Measurements from ENCODE around the gene MYOF.
"Not testable (repeated sequence)": the region's sequence is repeated elsewhere in the genome, so short reads cannot be mapped to it uniquely, and the experiment has no call there.

The MYOF gene

GRCh38 chr10:93290661-93291354, 191.3 kb downstream of the MYOF start:
- peak overlapping the region; percentile 35 for H2BK5ac ChIP-seq (ENCODE audit: low read depth, low read length, poor library complexity)
- peak overlapping the region; percentile 32 for H2AFZ ChIP-seq (ENCODE audit: insufficient read depth, low read length, poor library complexity)
- H3K79me2 ChIP-seq (ENCODE audit: control insufficient read depth, insufficient read depth, low read length, poor library complexity), result no peaks in the 10 kb centered on the region
- no peaks in the 10 kb centered on the region for H3K9me3 ChIP-seq (ENCODE audit: insufficient read depth, low read depth, low read length)
- no peak overlapping the region for H3K4me2 ChIP-seq (ENCODE audit: low read length)
- peak overlapping the region; percentile 29 for H3K14ac ChIP-seq (ENCODE audit: low read length)
- H3K18ac ChIP-seq (ENCODE audit: low read length), result no peak overlapping the region
- peaks cover 25% of the 10 kb centered on the region for H3K79me1 ChIP-seq (ENCODE audit: low read length)
- H2BK120ac ChIP-seq (ENCODE audit: insufficient read depth, low read length, poor library complexity), result peak overlapping the region; percentile 75
- H3K9ac ChIP-seq (ENCODE audit: low read length), result no peak overlapping the region
- H2BK12ac ChIP-seq (ENCODE audit: low read length), result peak overlapping the region; percentile 45
- H3K4ac ChIP-seq (ENCODE audit: low read depth, low read length), result no peak overlapping the region
- H3K4me3 ChIP-seq (ENCODE audit: low read depth, low read length), result no peak overlapping the region
- H3K27me3 ChIP-seq (ENCODE audit: insufficient read depth, low read length), result no peaks in the 10 kb centered on the region
- H3K23ac ChIP-seq (ENCODE audit: low read length), result no peak overlapping the region
- no peak overlapping the region for H4K12ac ChIP-seq (ENCODE audit: low read depth, low read length)
- H3K4me1 ChIP-seq (ENCODE audit: control insufficient read depth in 1 of 2, insufficient read depth in 2 of 2, low read length in 2 of 2), result peaks cover 14 to 17% of the 10 kb centered on the region in 2 experiments
- no peaks in the 10 kb centered on the region for H3K36me3 ChIP-seq (ENCODE audit: control insufficient read depth in 1 of 2, insufficient read depth in 2 of 2, low read length in 2 of 2)
- no peak overlapping the region for H3K27ac ChIP-seq (ENCODE audit: low read depth, low read length)
- peak in 1 of 2 donors; percentile 30 for DNase-seq
- H4K91ac ChIP-seq (ENCODE audit: low read depth, low read length), result peak overlapping the region; percentile 62
- WGBS (ENCODE audit: extremely low coverage, insufficient coverage, insufficient read length), result no CpG with 5 or more reads among the region's 5 CpGs
- no peak overlapping the region for H2AK5ac ChIP-seq (ENCODE audit: low read length)
- H4K8ac ChIP-seq (ENCODE audit: low read depth, low read length), result peak overlapping the region; percentile 26

GRCh38 chr10:93288679-93289634, 193.2 kb downstream of the MYOF start:
- no peaks in the 10 kb centered on the region for H3K36me3 ChIP-seq (ENCODE audit: control insufficient read depth in 1 of 2, insufficient read depth in 2 of 2, low read length in 2 of 2)

GRCh38 chr10:93287775-93288174, 194.4 kb downstream of the MYOF start:
- no CpG with 5 or more reads among the region's 1 CpG for WGBS (ENCODE audit: extremely low coverage, insufficient coverage, insufficient read length)
- H3K79me1 ChIP-seq (ENCODE audit: low read length), result peaks cover 25% of the 10 kb centered on the region
- no peaks in the 10 kb centered on the region for H3K27me3 ChIP-seq (ENCODE audit: insufficient read depth, low read length)

More at GRCh38 chr10:93288679-93289634, 193.2 kb downstream of the MYOF start:
- Histone ChIP-seq H3K4me1 (ENCODE audit: control insufficient read depth in 1 of 2, insufficient read depth in 2 of 2, low read length in 2 of 2) (peaks cover 14 to 17% of the 10 kb centered on the region in 2 experiments), H3K27me3 (ENCODE audit: insufficient read depth, low read length) (no peaks in the 10 kb centered on the region), H3K18ac (ENCODE audit: low read length) (no peak overlapping the region), H3K9ac (ENCODE audit: low read length) (no peak overlapping the region), H3K79me1 (ENCODE audit: low read length) (peaks cover 25% of the 10 kb centered on the region), H3K4ac (ENCODE audit: low read depth, low read length) (peak overlapping the region; percentile 3), H4K91ac (ENCODE audit: low read depth, low read length) (peak overlapping the region; percentile 86), H2BK12ac (ENCODE audit: low read length) (peak overlapping the region; percentile 21), H2AK5ac (ENCODE audit: low read length) (no peak overlapping the region), H2BK120ac (ENCODE audit: insufficient read depth, low read length, poor library complexity) (peak overlapping the region; percentile 91), H3K4me3 (ENCODE audit: low read depth, low read length) (no peak overlapping the region), H4K8ac (ENCODE audit: low read depth, low read length) (peak overlapping the region; percentile 33), H3K4me2 (ENCODE audit: low read length) (no peak overlapping the region), H3K23ac (ENCODE audit: low read length) (no peak overlapping the region), H3K9me3 (ENCODE audit: insufficient read depth, low read depth, low read length) (no peaks in the 10 kb centered on the region), H4K12ac (ENCODE audit: low read depth, low read length) (peak overlapping the region; percentile 1), H3K27ac (ENCODE audit: low read depth, low read length) (peak overlapping the region; percentile 92), H3K79me2 (ENCODE audit: control insufficient read depth, insufficient read depth, low read length, poor library complexity) (no peaks in the 10 kb centered on the region), H3K14ac (ENCODE audit: low read length) (peak overlapping the region; percentile 50), H2BK5ac (ENCODE audit: low read depth, low read length, poor library complexity) (peak overlapping the region; percentile 78), H2AFZ (ENCODE audit: insufficient read depth, low read length, poor library complexity) (no peak overlapping the region)
- peak; percentile 95 to 99 for DNase-seq
- no CpG with 5 or more reads among the region's 20 CpGs for WGBS (ENCODE audit: extremely low coverage, insufficient coverage, insufficient read length)

GRCh38 chr10:93284246-93284645, 197.9 kb downstream of the MYOF start:
- WGBS (ENCODE audit: extremely low coverage, insufficient coverage, insufficient read length), result no CpG with 5 or more reads among the region's 11 CpGs
- H3K9ac ChIP-seq (ENCODE audit: low read length); H2BK5ac ChIP-seq (ENCODE audit: low read depth, low read length, poor library complexity); H3K4me1 ChIP-seq (ENCODE audit: control insufficient read depth in 1 of 2, insufficient read depth in 2 of 2, low read length in 2 of 2); H4K91ac ChIP-seq (ENCODE audit: low read depth, low read length); H3K18ac ChIP-seq (ENCODE audit: low read length); H3K27me3 ChIP-seq (ENCODE audit: insufficient read depth, low read length); H3K4me3 ChIP-seq (ENCODE audit: low read depth, low read length); H2BK12ac ChIP-seq (ENCODE audit: low read length); H3K27ac ChIP-seq (ENCODE audit: low read depth, low read length); H3K23ac ChIP-seq (ENCODE audit: low read length); H3K4me2 ChIP-seq (ENCODE audit: low read length); H3K4ac ChIP-seq (ENCODE audit: low read depth, low read length); H3K14ac ChIP-seq (ENCODE audit: low read length); H4K8ac ChIP-seq (ENCODE audit: low read depth, low read length); H2AFZ ChIP-seq (ENCODE audit: insufficient read depth, low read length, poor library complexity); H3K9me3 ChIP-seq (ENCODE audit: insufficient read depth, low read depth, low read length); H3K36me3 ChIP-seq (ENCODE audit: control insufficient read depth in 1 of 2, insufficient read depth in 2 of 2, low read length in 2 of 2); H2BK120ac ChIP-seq (ENCODE audit: insufficient read depth, low read length, poor library complexity); H2AK5ac ChIP-seq (ENCODE audit: low read length); H3K79me2 ChIP-seq (ENCODE audit: control insufficient read depth, insufficient read depth, low read length, poor library complexity); H4K12ac ChIP-seq (ENCODE audit: low read depth, low read length): not testable (repeated sequence)
- peak; percentile 53 to 70 for DNase-seq
- H3K79me1 ChIP-seq (ENCODE audit: low read length), result peaks cover 11% of the 10 kb centered on the region

More at GRCh38 chr10:93287775-93288174, 194.4 kb downstream of the MYOF start:
- no peaks in the 10 kb centered on the region for H3K79me2 ChIP-seq (ENCODE audit: control insufficient read depth, insufficient read depth, low read length, poor library complexity)
- peak overlapping the region; percentile 82 for H2BK5ac ChIP-seq (ENCODE audit: low read depth, low read length, poor library complexity)
- peak in 1 of 2 donors; percentile 60 for DNase-seq
- H4K91ac ChIP-seq (ENCODE audit: low read depth, low read length), result peak overlapping the region; percentile 77
- peak overlapping the region; percentile 84 for H3K27ac ChIP-seq (ENCODE audit: low read depth, low read length)
- H2BK12ac ChIP-seq (ENCODE audit: low read length), result peak overlapping the region; percentile 55
- no peaks in the 10 kb centered on the region for H3K36me3 ChIP-seq (ENCODE audit: control insufficient read depth in 1 of 2, insufficient read depth in 2 of 2, low read length in 2 of 2)
- no peak overlapping the region for H2AFZ ChIP-seq (ENCODE audit: insufficient read depth, low read length, poor library complexity)
- no peaks in the 10 kb centered on the region for H3K9me3 ChIP-seq (ENCODE audit: insufficient read depth, low read depth, low read length)
- H3K18ac ChIP-seq (ENCODE audit: low read length), result no peak overlapping the region
- no peak overlapping the region for H3K4me3 ChIP-seq (ENCODE audit: low read depth, low read length)
- H3K4ac ChIP-seq (ENCODE audit: low read depth, low read length), result no peak overlapping the region
- H3K23ac ChIP-seq (ENCODE audit: low read length), result no peak overlapping the region
- peaks cover 14 to 17% of the 10 kb centered on the region in 2 experiments for H3K4me1 ChIP-seq (ENCODE audit: control insufficient read depth in 1 of 2, insufficient read depth in 2 of 2, low read length in 2 of 2)
- H2AK5ac ChIP-seq (ENCODE audit: low read length), result no peak overlapping the region
- no peak overlapping the region for H4K12ac ChIP-seq (ENCODE audit: low read depth, low read length)
- peak overlapping the region; percentile 18 for H3K4me2 ChIP-seq (ENCODE audit: low read length)
- no peak overlapping the region for H4K8ac ChIP-seq (ENCODE audit: low read depth, low read length)
- peak overlapping the region; percentile 93 for H2BK120ac ChIP-seq (ENCODE audit: insufficient read depth, low read length, poor library complexity)
- no peak overlapping the region for H3K14ac ChIP-seq (ENCODE audit: low read length)
- H3K9ac ChIP-seq (ENCODE audit: low read length), result peak overlapping the region; percentile 57

Data from trophoblast cell (in vitro differentiated cells and primary cell).